ENCODE results near the gene AGAP3. TPM values are rescaled to one million over a fixed set of nuclear protein-coding genes. Genes with fewer than 3 reads are reported as not detected.
A peak's percentile ranks its signal among the peaks of the same experiment; 100 is the strongest.

AGAP3 gene
- total and polyA plus RNA-seq, 12 donors: 40.2 to 93.4 (median 50.3) TPM

GRCh38 chr7:151131592-151132293 lies 45.5 kb downstream of the AGAP3 start:
- Histone ChIP-seq H3K4me1 (peaks cover 0 to 17% (median 6%) of the 10 kb centered on the region in 9 donors), H3K27me3 (no peaks in the 10 kb centered on the region), H3K27ac (no peak overlapping the region), H3K4me3 (no peak overlapping the region), H3K9me3 (no peaks in the 10 kb centered on the region), H3K36me3 (peaks cover 0 to 88% (median 16%) of the 10 kb centered on the region in 9 donors)
- TF ChIP-seq CTCF (IDR thresholded peaks at IDR 0.05): no peak
- peak in 6 of 8 donors; percentile 12 to 43 (median 28) for ATAC-seq
- WGBS, 2 donors: 69 to 78% methylated on average over 19 of the region's 19 CpGs
- intact Hi-C loops (cut with DNase I): no loop called here
- DNase-seq: peak in 1 of 2 donors; percentile 15

GRCh38 chr7:151132461-151133205 lies 46.4 kb downstream of the AGAP3 start:
- H3K27ac ChIP-seq: no peak overlapping the region
- no peaks in the 10 kb centered on the region for H3K27me3 ChIP-seq
- no peak for TF ChIP-seq CTCF (IDR thresholded peaks at IDR 0.05)
- peaks cover 0 to 26% (median 11%) of the 10 kb centered on the region in 9 donors for H3K4me1 ChIP-seq
- intact Hi-C loops (cut with DNase I): no loop called here
- no peak overlapping the region for H3K4me3 ChIP-seq
- peaks cover 0 to 97% (median 16%) of the 10 kb centered on the region in 9 donors for H3K36me3 ChIP-seq
- WGBS, 2 donors: 95 to 98% methylated on average over 21 of the region's 21 CpGs
- DNase-seq (peak in 1 of 2 donors; percentile 5), ATAC-seq (no peak)
- H3K9me3 ChIP-seq: no peaks in the 10 kb centered on the region

- intact Hi-C loops (cut with DNase I): no loop called here
- no peak for TF ChIP-seq CTCF (IDR thresholded peaks at IDR 0.05)
- 93% methylated on average over 16 of the region's 16 CpGs for WGBS, 2 donors
- Histone ChIP-seq H3K36me3 (peaks cover 0 to 99% (median 15%) of the 10 kb centered on the region in 9 donors), H3K27ac (no peak overlapping the region), H3K4me1 (peaks cover 0 to 34% (median 18%) of the 10 kb centered on the region in 9 donors), H3K9me3 (no peaks in the 10 kb centered on the region), H3K4me3 (no peak overlapping the region), H3K27me3 (no peaks in the 10 kb centered on the region)
- ATAC-seq (no peak), DNase-seq (peak in 1 of 2 donors; percentile 6)
Observed at GRCh38 chr7:151133266-151133985, 47.2 kb downstream of the AGAP3 start.

Measured in heart right ventricle (tissue), 16 donors.